Lung (tissue), 12 donors: ENCODE measurements around the gene NOVA2. TPM values are rescaled to one million over a fixed set of nuclear protein-coding genes. Genes with fewer than 3 reads are reported as not detected.

ENCODE experiments used
- ATAC-seq: fragments of 200-7000 bp; cut with Tn5 transposase; one replicate; pipeline ENCODE4 v1.9.1; 2020; ENCODE audit warnings: moderate number of reproducible peaks; ENCODE audit not compliant: insufficient read depth, low FRiP score
- DNase-seq, 3 donors: peaks; one replicate each; pipeline ENCODE4 v3.0.0-alpha.2; 2013 to 2017
- H3K27ac ChIP-seq, 2 donors: one replicate each; pipeline ENCODE4 v1.5.1; 2013; ENCODE audit warnings: mild to moderate bottlenecking in 2 of 2, moderate library complexity in 2 of 2, control low read depth in 1 of 2, inconsistent platforms in 1 of 2, low read depth in 1 of 2, low read length in 1 of 2
- H3K27me3 ChIP-seq, 3 donors: one replicate each; pipeline ENCODE4 v1.5.1; 2013; ENCODE audit warnings: low read length in 2 of 3; ENCODE audit not compliant: control insufficient read depth in 3 of 3, insufficient read depth in 3 of 3
- H3K36me3 ChIP-seq, 4 donors: one replicate each; pipeline ENCODE4 v1.5.1; 2013; ENCODE audit warnings: low read length in 4 of 4, mild to moderate bottlenecking in 1 of 4, moderate library complexity in 1 of 4; ENCODE audit not compliant: control insufficient read depth in 4 of 4, insufficient read depth in 4 of 4
- H3K4me1 ChIP-seq, 5 donors: one replicate each; pipeline ENCODE4 v1.5.1; 2013; ENCODE audit warnings: low read length in 5 of 5, mild to moderate bottlenecking in 2 of 5, moderate library complexity in 1 of 5; ENCODE audit not compliant: control insufficient read depth in 5 of 5, insufficient read depth in 5 of 5
- H3K4me3 ChIP-seq: one replicate; pipeline ENCODE4 v1.5.1; 2013; ENCODE audit warnings: mild to moderate bottlenecking, control low read depth, moderate library complexity
- H3K9ac ChIP-seq, 2 donors: one replicate each; pipeline ENCODE4 v1.5.1; 2013; ENCODE audit warnings: low read length in 2 of 2, control low read depth in 1 of 2; ENCODE audit not compliant: insufficient read depth in 1 of 2
- H3K9me3 ChIP-seq, 4 donors: one replicate each; pipeline ENCODE4 v1.5.1; 2013; ENCODE audit warnings: low read length in 3 of 4, mild to moderate bottlenecking in 1 of 4, moderate library complexity in 1 of 4; ENCODE audit not compliant: control insufficient read depth in 4 of 4, insufficient read depth in 3 of 4
- WGBS, 2 donors: extraction: QIAGEN DNeasy Blood & Tissue Kit; methylation state at CpG; one replicate each; pipeline ENCODE4 v1.1.7; 2013; 5-methylcytosine and 5-hydroxymethylcytosine counted together
- polyA plus RNA-seq, 2 donors: library from polyadenylated mRNA; stranded (reverse); fragments of 200-250 nt; gene quantifications; one replicate each; pipeline ENCODE4 v1.2.1, GENCODE V29; 2013
- total RNA-seq, 2 donors: library from RNA; depleted of rRNA in 1 of 2; stranded (reverse); fragments of >200 nt in 1 of 2; gene quantifications; one replicate each; pipeline ENCODE4 v1.2.1, GENCODE V29; 2014 to 2021
- TF ChIP-seq, protein P1 (sequence below): IDR thresholded peaks from 2 replicates; pipeline ENCODE4 v1.5.1; 2012; ENCODE audit warnings: mild to moderate bottlenecking; ENCODE audit errors: control extremely low read depth, extremely low read depth
- donor health status: control.
- donor health status: control.
- donor health status: Bipolar disorder and iron deficiency.
- donor health status: healthy.
- donor health status: DM: yes; HTN: yes; CAD: no.

The NOVA2 gene
- total and polyA plus RNA-seq, 4 donors: 2.3 to 11.6 (median 4.8) TPM

DNA sequence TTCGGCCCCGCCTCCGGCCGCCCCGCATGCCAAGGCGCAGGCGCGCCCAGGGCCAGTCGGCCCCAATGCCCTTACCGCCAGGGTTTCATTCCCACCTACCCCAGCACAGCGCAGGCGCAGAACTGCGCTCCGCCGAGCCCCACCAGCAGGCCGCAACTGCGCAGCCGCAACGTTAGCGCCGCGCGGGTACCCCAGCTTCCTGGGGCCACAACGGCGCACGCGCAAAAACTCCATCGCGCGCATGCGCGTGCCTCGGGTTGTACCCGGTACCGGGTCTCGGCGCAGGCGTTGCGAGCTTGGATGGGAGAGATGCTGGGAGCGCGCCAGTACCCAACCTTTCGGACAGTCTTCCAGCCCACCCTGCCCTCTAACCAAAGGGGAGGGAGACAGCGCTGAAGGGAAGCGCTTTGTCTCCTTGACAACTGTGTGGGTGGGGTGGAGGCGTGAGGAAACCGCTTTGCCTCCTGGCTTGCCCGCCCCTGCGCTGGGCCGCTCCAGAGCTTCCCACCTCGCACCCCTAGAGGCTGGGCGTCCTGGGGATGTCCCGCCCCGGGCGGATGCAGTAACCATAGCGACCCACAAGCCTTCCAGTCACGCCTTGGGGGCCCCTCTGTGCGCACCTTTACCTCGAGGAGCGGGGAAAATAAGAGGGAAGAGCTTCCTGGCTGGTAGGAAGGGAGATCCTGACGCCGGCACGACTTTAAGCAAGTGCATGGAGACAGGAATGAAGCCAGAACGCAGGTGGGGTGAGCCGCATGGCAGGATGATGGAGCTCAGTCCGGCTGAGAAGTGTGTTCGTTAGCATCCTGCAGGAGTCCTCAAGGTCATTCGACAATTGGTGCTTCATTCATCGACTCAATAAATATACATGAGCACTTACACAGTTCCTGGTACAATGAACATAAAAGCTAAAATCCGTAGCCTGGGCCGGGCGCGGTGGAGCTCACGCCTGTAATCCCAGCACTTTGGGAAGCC lies 70.7 kb downstream of the NOVA2 start:
- TF ChIP-seq, protein P1, sequence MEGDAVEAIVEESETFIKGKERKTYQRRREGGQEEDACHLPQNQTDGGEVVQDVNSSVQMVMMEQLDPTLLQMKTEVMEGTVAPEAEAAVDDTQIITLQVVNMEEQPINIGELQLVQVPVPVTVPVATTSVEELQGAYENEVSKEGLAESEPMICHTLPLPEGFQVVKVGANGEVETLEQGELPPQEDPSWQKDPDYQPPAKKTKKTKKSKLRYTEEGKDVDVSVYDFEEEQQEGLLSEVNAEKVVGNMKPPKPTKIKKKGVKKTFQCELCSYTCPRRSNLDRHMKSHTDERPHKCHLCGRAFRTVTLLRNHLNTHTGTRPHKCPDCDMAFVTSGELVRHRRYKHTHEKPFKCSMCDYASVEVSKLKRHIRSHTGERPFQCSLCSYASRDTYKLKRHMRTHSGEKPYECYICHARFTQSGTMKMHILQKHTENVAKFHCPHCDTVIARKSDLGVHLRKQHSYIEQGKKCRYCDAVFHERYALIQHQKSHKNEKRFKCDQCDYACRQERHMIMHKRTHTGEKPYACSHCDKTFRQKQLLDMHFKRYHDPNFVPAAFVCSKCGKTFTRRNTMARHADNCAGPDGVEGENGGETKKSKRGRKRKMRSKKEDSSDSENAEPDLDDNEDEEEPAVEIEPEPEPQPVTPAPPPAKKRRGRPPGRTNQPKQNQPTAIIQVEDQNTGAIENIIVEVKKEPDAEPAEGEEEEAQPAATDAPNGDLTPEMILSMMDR: no peak
- 1 to 2% methylated on average over 62 to 73 of the region's 73 CpGs for WGBS, 2 donors
- peak overlapping the region; percentile 76 for H3K4me3 ChIP-seq
- H3K27me3 ChIP-seq: no peaks in the 10 kb centered on the region
- H3K9ac ChIP-seq: peak overlapping the region in 1 of 2 donors; percentile 23
- peaks cover 2 to 8% (median 4%) of the 10 kb centered on the region in 4 donors for H3K36me3 ChIP-seq
- DNase-seq (peak; percentile 99), ATAC-seq (peak; percentile 95)
- H3K27ac ChIP-seq: peak overlapping the region; percentile 57 to 62
- H3K4me1 ChIP-seq: peaks cover 0 to 14% (median 6%) of the 10 kb centered on the region in 5 donors
- no peaks in the 10 kb centered on the region for H3K9me3 ChIP-seq

GRCh38 chr19:45901912-45902650 lies 71.6 kb downstream of the NOVA2 start, which contains the start of gene MYPOP:
MYPOP (minus strand) TSS chr19:45902613; CDS start chr19:45901773, 840 bp downstream.
- H3K27ac ChIP-seq: peak within 1 kb of the TSS; percentile 62 to 64
- H3K4me1 ChIP-seq: peaks cover 0 to 14% (median 6%) of the 10 kb centered on the region in 5 donors
- ATAC-seq: no peak
- H3K27me3 ChIP-seq: no peaks in the 10 kb centered on the region
- 1% methylated on average over 37 to 47 of the region's 47 CpGs for WGBS, 2 donors
- peak within 1 kb of the TSS in 1 of 2 donors; percentile 81 for H3K9ac ChIP-seq
- H3K9me3 ChIP-seq: no peaks in the 10 kb centered on the region
- peaks cover 2 to 8% (median 5%) of the 10 kb centered on the region in 4 donors for H3K36me3 ChIP-seq
- DNase-seq: peak; percentile 31 to 59 (median 42)
- TF ChIP-seq, protein P1: no peak
- H3K4me3 ChIP-seq: peak within 1 kb of the TSS; percentile 76

- H3K4me1 ChIP-seq: peaks cover 0 to 14% (median 6%) of the 10 kb centered on the region in 5 donors
- 8 to 11% methylated on average over 67 to 69 of the region's 69 CpGs for WGBS, 2 donors
- H3K9me3 ChIP-seq: no peaks in the 10 kb centered on the region
- DNase-seq (peak; percentile 43 to 67 (median 50)), ATAC-seq (no peak)
- H3K27ac ChIP-seq: no peak overlapping the region
- no peak overlapping the region for H3K9ac ChIP-seq
- no peaks in the 10 kb centered on the region for H3K27me3 ChIP-seq
- peaks cover 2 to 8% (median 5%) of the 10 kb centered on the region in 4 donors for H3K36me3 ChIP-seq
- H3K4me3 ChIP-seq: peak overlapping the region; percentile 76
- TF ChIP-seq, protein P1: no peak
These were observed 72.2 kb downstream of the NOVA2 start for GRCh38 chr19:45901432-45901911.
